ENCODE results near the gene KIAA1217. TPM values are rescaled to one million over a fixed set of nuclear protein-coding genes. Genes with fewer than 3 reads are reported as not detected.

The KIAA1217 gene
- total and polyA plus RNA-seq, 9 of the 15 experiments (the other 6 are each of a cell fraction or from before 2014, with no cell fraction given): 0.04 TPM; not detected in 8

GRCh38 chr10:24432478-24433416 lies 223.8 kb downstream of the KIAA1217 start:
- in situ Hi-C loops (cut with MboI) (no loop called here), intact Hi-C loops (cut with micrococcal nuclease) (no loop called here)
- DNase-seq (ENCODE audit: extremely low read depth in 1 of 4, low spot score in 3 of 4) (no peak), FAIRE-seq (no peak), ATAC-seq (no peak)
- peaks cover 0 to 9% of the 10 kb centered on the region in 2 experiments; a peak in 2 of 5 replicates for H3K27me3 ChIP-seq (ENCODE audit: control insufficient read depth in 2 of 2, insufficient read depth in 2 of 2, low read length in 2 of 2)
- no peaks in the 10 kb centered on the region for H3K36me3 ChIP-seq (ENCODE audit: control insufficient read depth, insufficient read depth, low read length)
- CTCF ChIA-PET (ENCODE audit: low intra/inter-chr PET ratio): no interaction called here
- no peak overlapping the region for H3K4me2 ChIP-seq (ENCODE audit: insufficient read depth, low read length)
- POLR2A ChIA-PET: interaction anchor here (0.6 to 1.5 kb wide), 2 partner anchors 9 to 136 kb away, joined by 3 read pairs; no protein-coding TSS in a partner anchor
- WGBS (ENCODE audit: insufficient coverage, low coverage, missing lambda C conversion rate): under 1% methylated on average over 9 of the region's 9 CpGs
- H3K9ac ChIP-seq (ENCODE audit: insufficient read depth in 1 of 2, low read depth in 2 of 2, low read length in 2 of 2): no peak overlapping the region
- no peaks in the 10 kb centered on the region for H3K9me3 ChIP-seq (replicated peaks; ENCODE audit: control insufficient read depth, insufficient read depth, low read depth, low read length)
- H4K20me1 ChIP-seq (replicated peaks; ENCODE audit: control insufficient read depth, insufficient read depth, low read length): no peaks in the 10 kb centered on the region
- TF ChIP-seq, protein P1, sequence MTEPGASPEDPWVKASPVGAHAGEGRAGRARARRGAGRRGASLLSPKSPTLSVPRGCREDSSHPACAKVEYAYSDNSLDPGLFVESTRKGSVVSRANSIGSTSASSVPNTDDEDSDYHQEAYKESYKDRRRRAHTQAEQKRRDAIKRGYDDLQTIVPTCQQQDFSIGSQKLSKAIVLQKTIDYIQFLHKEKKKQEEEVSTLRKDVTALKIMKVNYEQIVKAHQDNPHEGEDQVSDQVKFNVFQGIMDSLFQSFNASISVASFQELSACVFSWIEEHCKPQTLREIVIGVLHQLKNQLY (CRISPR knock-in tag; conservative IDR thresholded peaks at IDR 0.05): no peak
- TF ChIP-seq SLC30A9 (CRISPR knock-in tag; IDR thresholded peaks at IDR 0.05): no peak
- TF ChIP-seq TRIM24 (IDR thresholded peaks at IDR 0.05): no peak
- no peak for TF ChIP-seq CBFA2T3 (IDR thresholded peaks at IDR 0.05)
- TF ChIP-seq ZFP91 (CRISPR knock-in tag; IDR thresholded peaks at IDR 0.05): no peak
- TF ChIP-seq MIER1 (IDR thresholded peaks at IDR 0.05; ENCODE audit: low read depth): no peak
- no peak for TF ChIP-seq ATF7 (IDR thresholded peaks at IDR 0.05)
- TF ChIP-seq ELF4 (CRISPR knock-in tag; IDR thresholded peaks at IDR 0.05): no peak
- TF ChIP-seq TOE1 (IDR thresholded peaks at IDR 0.05; ENCODE audit: borderline replicate concordance): no peak
- TF ChIP-seq TOE1 (CRISPR knock-in tag; IDR thresholded peaks at IDR 0.05; ENCODE audit: borderline replicate concordance, low read depth): no peak
- TF ChIP-seq ZNF586 (CRISPR knock-in tag; conservative IDR thresholded peaks at IDR 0.05): no peak
- TF ChIP-seq TEAD1 (CRISPR knock-in tag; IDR thresholded peaks at IDR 0.05): no peak
- no peak for TF ChIP-seq THRAP3 (IDR thresholded peaks at IDR 0.05; ENCODE audit: borderline replicate concordance)
- no peak for TF ChIP-seq MYNN (IDR thresholded peaks at IDR 0.05)
- TF ChIP-seq MYNN (CRISPR knock-in tag; IDR thresholded peaks at IDR 0.05): no peak
- no peak for TF ChIP-seq PBX2 (CRISPR knock-in tag; IDR thresholded peaks at IDR 0.05; ENCODE audit: low read depth)
- no peak for TF ChIP-seq PBX2 (tag; conservative IDR thresholded peaks at IDR 0.05; ENCODE audit: low read depth)
- TF ChIP-seq LCOR (CRISPR knock-in tag; IDR thresholded peaks at IDR 0.05): no peak
- H3K27ac ChIP-seq (ENCODE audit: extremely low read depth, low read depth, low read length): no peak overlapping the region
- no peaks in the 10 kb centered on the region for H3K4me1 ChIP-seq (replicated peaks in 1 of 2; ENCODE audit: control insufficient read depth in 2 of 2, insufficient read depth in 2 of 2, low read length in 2 of 2)
- H3K79me2 ChIP-seq (ENCODE audit: control insufficient read depth, insufficient read depth, low read length): no peaks in the 10 kb centered on the region
- H2AFZ ChIP-seq (ENCODE audit: low read depth, low read length): no peak overlapping the region
- H3K9me1 ChIP-seq (ENCODE audit: control insufficient read depth, insufficient read depth, low read length): no peaks in the 10 kb centered on the region
- H3K4me3 ChIP-seq: no peak overlapping the region
- BruUV-seq (replicated peaks): no TSS peak
